HG02884 (cell line): ENCODE results near the gene TANC1.

ENCODE experiments used
- ATAC-seq: cut with Tn5 transposase; IDR thresholded peaks from one replicate; pipeline ENCODE4 v1.9.1; 2021; ENCODE audit warnings: mild to moderate bottlenecking, moderate library complexity; ENCODE audit not compliant: unreplicated experiment

TANC1 gene

GRCh38 chr2:159109517-159109916 lies 141.1 kb downstream of the TANC1 start:
- no peak for ATAC-seq

- no peak for ATAC-seq
These were observed 142.3 kb downstream of the TANC1 start for GRCh38 chr2:159110784-159111183.

DNA sequence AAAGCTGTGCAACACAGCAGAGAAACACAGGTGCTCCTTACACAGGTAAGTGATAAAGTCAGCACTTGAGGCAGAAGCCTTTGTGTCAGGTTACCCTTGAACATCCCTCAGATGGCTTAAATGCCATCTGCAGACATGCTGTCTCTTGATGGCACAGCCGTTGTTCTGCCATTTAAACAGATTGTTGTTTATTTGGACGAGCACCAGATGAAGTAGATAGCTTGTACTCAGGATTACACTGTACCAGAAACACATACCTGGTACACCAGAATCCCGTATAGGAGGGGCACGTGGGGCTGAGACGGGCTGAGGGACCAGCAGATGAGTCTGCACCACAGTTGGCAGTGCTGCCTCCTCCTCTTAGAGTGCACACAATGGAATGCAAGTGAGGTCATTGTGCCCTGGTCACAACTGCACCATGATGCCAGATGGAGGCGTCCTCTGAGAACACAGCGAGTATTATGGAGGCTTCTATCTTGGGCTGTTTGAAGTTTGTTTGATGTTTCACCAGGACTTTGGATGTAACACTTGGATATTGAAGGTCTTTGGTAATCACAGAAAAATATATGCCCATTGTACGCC lies 143.0 kb downstream of the TANC1 start:
- ATAC-seq, result no peak

DNA sequence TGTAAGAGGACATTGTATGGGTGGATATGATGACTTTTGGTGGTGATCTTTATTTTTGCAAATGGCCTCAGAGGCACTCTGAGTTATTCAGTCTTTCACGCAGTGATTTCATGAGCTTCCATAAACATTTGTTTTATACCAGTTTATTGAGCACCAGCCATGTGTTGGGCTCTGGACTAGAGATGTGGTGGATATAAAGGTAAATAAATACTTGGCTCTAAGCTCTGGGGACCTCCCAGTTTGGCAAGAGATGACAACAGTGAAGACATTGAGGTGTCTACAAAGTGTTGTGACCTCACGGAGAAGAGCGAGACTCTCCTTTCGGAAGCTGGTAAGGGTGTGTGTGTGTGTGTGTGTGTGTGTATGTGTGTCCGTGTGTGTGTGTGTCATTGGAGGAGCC lies 146.4 kb downstream of the TANC1 start:
- no peak for ATAC-seq

DNA sequence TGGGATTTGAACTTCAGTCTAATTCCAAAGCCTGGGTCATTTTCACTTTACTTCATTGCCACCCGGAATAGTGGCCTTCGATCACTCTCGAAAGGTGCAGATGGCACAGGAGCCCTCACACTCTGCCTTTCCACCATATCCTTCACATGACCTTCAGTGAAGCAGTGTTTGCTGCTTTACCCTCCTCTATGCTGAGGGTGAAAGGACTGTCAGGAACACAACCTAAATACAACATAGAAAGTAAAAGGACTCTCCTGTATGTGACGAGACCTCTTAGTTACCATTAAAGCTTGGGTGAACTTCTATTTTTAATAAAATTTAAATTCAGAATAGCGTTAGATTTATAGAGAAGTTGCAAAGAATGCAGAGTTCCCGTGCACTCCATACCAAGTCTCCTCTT lies 148.5 kb downstream of the TANC1 start:
- no peak for ATAC-seq

DNA sequence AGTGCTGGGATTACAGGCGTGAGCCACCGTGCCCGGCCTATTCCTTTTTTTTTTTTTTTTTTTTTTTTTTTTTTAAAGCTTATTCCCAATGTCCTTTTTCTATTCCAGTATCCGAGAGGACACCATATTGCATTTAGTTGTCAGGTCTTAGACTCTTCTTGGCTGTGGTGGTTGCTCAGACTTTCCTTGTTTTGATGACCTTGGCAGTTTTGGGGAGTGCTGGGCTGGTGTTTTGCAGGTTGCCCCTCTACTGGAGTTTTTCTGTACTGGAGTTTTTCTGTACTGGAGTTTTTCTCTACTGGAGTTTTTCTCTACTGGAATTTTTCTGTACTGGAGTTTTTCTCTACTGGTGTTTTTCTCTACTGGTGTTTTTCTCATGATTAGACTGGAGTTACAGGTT lies 149.2 kb downstream of the TANC1 start:
- no peak for ATAC-seq

DNA sequence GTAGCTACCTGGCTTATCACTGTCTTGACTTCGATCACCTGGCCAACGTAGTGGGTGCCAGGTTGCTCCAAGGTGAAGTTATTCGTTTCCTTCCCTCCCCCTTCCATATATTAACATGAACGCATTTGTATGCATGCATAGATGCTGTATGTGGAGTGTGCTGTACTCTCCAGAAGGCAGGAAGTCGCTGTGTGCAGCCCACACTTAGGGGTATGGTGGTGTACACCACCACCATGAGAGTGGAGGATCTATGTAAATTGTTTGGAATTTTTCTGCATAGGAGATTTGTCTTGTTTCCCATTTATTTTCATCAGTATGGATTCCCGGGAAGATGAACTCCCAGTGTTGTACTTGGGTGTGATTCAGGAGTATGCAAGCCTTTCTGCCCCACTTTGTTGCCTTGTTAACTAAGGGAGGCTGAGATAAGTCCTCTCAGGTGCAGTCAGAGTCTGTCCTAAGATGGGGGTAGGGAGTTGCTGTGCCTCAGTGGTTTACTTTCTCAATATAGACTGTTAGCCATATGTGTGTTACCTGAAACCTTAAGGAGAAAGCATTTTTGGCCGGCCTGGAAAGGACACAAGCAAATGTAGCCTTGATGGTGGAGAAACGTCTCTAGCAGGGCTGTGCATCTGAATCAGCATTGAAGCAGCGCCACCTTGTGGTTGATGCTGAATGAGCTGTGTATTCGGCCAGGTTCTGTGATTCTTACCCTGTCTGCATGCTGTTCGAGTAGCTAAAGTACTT lies 149.8 kb downstream of the TANC1 start:
- ATAC-seq, result peak; percentile 80

- ATAC-seq, result no peak
These were observed 150.5 kb downstream of the TANC1 start for GRCh38 chr2:159118859-159119500.

GRCh38 chr2:159119652-159120257 lies 151.3 kb downstream of the TANC1 start:
- ATAC-seq, result no peak

GRCh38 chr2:159123786-159124185 lies 155.3 kb downstream of the TANC1 start:
- no peak for ATAC-seq

DNA sequence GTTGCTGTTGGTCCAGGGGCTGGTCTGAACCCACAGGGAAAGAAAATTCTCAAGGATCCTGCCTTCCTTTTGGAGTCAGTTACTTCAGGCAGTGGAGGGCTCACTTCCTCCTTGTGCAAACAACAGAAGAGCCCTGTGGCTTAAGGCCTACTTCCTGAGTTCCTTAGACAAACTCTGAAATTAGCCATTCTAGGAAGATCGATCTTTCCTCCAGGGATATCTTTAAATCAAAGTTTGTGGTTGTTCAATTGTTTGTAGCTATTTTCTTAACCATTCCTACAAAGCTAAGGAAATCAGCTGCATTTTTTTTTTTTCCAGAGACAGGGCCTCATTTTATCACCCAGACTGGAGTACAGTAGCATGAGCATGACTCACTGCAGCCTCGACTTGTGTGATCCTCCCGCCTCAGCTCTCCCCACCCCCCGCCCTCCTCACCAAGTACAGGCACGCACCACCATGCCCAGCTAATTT lies 156.0 kb downstream of the TANC1 start:
- ATAC-seq, result no peak

DNA sequence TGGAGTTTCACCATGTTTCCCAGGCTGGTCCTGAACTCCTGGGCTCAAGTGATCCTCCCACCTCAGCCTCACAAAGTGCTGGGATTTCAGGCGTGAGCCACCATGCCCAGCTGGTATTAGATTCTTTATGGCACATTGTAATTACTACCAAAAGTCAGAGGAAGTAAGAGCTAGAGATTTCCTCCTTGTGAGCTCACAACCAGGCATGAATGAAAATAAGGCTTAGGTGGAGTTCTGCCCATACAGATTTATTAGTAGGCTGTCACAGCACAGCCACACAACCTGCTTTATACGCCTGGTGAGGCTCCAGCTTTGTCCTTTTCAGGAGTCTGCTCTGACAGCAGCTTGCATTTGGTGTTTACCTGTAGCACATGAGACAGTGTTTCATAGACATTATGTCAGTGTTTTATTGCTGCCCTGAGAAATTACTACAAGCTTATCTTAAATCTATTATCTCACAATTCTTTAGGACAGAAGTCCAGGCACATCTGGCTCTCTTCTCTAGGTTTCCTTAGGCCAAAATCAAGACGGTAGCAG lies 156.6 kb downstream of the TANC1 start:
- no peak for ATAC-seq

GRCh38 chr2:159125858-159126257 lies 157.4 kb downstream of the TANC1 start:
- ATAC-seq, result no peak

DNA sequence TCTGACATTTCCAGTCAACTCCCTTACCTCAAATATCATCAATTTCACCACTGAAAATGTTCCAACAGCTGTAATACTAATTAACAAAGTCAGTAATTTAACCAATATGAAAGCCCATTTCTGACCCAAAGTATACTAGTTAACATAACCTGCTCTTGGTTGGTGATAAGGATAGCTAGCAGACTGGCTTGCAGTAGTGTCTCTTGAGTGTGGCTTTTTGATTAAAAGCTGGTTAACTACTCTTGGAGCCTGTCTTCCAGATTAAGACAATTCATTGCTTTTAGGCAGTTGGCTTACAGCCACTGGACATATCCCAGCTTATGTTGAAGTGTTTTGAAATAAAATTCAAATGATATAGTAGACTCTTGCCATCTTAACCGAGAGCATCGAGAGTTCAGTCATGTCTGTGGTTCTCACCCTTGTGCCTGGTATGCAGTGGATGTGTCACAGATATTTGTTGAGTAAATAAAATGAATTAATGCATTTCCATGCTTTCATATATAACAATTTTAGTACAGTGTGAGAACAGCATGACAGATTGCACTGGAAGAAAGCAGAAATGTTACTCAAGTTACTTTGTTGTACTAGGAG lies 158.1 kb downstream of the TANC1 start:
- no peak for ATAC-seq

- ATAC-seq, result no peak
These were observed 159.8 kb downstream of the TANC1 start for GRCh38 chr2:159128191-159128590.

GRCh38 chr2:159129269-159129668 lies 160.8 kb downstream of the TANC1 start:
- ATAC-seq, result no peak

DNA sequence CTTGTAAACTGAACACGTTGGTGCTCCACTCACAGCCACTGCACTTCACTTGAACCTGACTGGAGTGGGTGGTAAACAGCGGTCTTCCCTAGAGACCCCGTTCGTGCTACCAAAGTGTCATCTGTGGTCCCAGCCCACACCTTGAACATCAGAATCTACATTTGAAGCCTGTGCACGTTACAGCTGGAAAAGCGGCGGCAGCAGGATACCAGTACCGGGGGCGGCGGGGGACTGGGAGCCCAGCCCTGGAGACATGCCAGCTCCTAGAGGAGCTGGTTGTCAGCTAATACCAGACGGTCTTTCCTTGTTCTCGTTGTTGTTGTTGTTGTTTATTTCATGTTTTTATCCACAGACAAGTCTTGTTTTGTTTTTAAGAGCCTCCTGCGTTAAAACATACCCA lies 161.4 kb downstream of the TANC1 start:
- ATAC-seq, result no peak

GRCh38 chr2:159130302-159130701 lies 161.9 kb downstream of the TANC1 start:
- ATAC-seq, result no peak

- ATAC-seq, result no peak
These were observed 162.9 kb downstream of the TANC1 start for GRCh38 chr2:159131267-159131913.

GRCh38 chr2:159131914-159132281 lies 163.5 kb downstream of the TANC1 start:
- ATAC-seq, result no peak

- ATAC-seq, result no peak
These were observed 165.4 kb downstream of the TANC1 start for GRCh38 chr2:159133797-159134196.
